Fibroblast of upper back skin (primary cell): ENCODE measurements around the gene AUTS2.

Experiments used
- DNase-seq: peaks from one replicate; pipeline ENCODE4 v3.0.0-alpha.2; 2013

The AUTS2 gene

DNA sequence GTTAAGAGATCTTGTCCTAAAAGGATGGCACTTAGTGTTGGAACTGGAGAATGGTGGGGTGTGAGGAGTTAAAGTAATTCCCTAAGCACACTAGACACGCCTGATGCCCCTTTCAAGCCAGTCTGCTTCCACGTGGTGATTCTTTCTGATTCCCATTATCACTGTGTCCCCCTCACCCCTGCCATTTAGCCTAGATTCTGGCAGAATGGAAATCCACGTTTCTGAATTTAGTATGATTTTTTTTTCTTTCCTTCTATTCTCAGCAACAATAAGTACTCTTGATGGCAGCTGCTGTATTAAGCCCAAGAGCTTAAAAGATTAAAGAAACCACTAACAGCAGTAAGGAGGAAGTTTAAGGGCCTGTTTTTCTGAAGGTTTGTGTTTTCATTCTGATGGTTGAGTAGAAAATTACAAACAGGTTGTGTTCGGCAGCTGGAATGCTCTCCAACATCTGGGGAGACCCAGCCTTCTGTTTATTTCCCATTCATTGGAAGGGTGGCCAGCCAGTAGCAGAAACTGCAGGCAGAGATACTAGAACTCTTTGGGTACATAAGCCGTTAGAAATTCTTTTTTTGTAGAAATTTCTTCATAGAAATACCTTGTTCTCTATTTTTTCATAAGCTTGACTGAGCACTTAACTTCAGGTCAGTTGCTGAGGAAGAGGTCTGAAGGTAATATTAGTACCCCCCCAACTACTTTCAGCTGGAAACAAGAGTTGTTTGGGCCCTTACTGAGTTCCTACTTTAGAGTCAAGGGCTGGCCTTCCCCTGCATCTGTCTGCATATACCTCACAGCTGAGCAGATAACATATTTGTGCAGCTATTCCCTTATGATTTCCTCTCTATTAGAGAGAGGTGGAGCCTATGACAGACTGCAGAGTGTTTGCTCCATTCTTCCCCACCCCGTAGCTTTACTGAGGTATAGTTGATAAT lies 355.1 kb downstream of the AUTS2 start:
- no peak for DNase-seq

DNA sequence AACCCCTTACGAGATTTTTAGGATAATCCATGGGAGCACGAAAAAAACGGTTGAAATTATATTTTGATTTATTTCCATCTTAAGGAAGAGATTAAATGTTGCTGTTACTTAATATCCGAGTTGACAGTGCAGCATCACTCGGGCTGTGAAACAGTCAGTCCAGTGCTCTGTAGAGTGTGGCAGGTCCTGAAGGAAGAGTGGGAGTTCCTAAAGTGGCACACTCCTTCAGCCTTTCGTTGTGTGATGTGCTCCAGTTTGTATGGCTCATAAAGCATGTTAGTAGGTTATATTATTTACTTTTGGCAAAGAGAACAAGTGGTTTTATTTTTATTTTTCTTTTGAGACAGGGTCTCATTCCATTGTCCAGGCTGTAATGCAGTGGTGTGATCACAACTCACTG lies 358.3 kb downstream of the AUTS2 start:
- no peak for DNase-seq

DNA sequence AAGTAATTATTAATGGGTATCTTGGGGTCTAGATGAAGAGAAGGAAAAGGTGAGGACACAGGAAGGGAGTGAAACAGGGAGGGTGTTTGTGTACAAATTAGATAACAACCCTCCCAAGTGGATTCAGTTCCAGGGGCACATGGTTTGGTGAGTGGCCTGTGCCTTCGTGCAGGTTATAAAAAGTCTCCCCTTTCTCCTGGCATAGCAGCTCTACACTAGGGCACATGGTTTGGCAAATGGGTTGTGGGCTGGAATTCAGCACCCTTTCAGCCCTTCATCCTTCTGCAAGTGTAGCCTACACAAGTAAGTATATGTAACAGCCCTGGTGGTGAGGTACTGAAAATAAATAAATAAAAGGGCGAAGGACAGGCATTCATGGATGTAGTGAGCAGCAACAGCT lies 359.4 kb downstream of the AUTS2 start:
- DNase-seq, result no peak

- peak; percentile 37 for DNase-seq
Observed at GRCh38 chr7:69959789-69960499, 361.7 kb downstream of the AUTS2 start.

GRCh38 chr7:69961436-69961835 lies 363.2 kb downstream of the AUTS2 start:
- no peak for DNase-seq

- peak; percentile 16 for DNase-seq
Observed at GRCh38 chr7:69962186-69963065, 364.2 kb downstream of the AUTS2 start.

GRCh38 chr7:69963393-69963792 lies 365.1 kb downstream of the AUTS2 start:
- DNase-seq, result no peak

DNA sequence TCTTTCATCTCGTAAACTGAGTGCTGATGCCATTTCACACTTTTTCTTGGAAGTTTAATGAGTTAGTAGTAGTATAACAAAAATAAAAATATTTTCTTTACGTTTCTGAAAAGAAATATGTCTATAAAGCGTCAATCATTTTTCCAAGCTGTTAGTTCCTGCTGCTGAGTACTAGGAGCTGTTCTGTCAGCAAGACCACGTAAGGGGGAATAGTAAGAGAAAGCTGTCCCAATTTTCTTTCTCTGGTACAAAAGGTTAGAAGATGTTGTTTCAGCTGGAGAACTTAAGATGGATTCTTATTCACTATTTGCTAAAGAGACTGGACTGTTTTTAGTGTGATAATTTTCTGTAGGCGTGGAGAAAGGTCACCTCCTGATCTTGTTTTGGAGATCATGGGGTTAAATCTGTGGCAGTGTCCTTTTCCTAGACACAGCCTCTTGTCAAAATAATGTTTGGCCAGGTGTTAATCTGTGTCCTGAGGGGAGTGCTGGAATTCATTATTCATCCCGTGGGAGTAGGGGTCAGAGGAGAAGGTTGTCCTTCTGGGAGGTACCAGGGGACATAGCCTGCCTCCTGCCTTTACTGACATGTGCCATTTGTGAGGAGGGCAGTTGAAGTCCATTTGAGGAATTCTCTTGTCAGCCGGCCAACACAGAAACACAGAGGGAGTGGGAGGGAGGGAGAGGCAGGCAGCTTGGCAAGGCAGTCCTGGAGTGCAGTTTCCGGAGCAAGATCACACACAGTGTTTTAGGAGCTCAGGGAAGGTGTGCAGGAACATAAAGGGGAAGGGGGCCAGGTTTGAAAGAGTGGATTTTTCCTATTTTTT lies 368.7 kb downstream of the AUTS2 start:
- DNase-seq, result peak; percentile 34

GRCh38 chr7:69967689-69968450 lies 369.6 kb downstream of the AUTS2 start:
- DNase-seq, result no peak

DNA sequence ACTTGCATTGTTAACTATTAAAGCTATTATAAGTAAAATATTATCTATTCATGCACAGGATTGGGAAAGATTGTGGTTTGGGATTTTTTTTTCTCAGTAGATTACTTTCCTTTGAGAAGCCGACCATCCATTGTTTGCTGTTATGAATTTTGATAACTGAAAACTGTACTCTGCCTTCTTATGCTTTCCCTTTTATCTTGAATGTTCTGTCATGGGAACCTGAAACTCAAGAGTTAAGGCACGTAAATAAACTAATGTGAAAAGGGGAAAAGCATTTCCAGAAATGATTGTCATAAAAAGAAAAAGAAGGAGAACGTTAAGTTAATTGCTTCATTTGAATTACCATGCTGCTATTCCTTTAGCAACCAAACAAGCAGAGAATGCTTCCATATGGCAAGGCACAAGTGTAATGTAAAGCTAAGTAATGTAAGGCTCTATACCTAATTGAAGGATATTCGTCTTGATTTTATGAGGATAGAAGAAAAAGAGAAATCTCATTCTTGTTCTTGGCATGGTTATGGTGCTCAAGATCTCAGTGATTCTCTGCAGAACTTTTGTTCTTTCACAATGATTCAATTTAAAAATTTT lies 370.8 kb downstream of the AUTS2 start:
- no peak for DNase-seq

DNA sequence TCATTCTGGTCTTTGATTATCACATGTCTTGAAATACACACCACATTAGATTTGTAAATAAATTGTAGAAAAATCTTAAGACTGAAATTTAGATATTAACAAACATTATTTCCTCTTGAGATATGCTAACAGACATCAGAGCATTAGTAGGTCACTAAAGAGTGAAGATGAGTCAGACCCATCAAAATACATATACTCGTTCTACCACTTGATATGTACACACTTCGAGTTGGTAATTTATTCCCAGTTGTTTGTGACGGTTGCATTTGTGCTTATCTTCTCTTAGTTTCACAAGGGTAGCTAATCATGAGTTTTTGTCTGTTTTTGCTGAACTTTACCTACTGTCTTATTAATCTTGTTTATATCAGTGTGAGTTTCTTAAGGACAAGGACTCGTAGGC lies 383.4 kb downstream of the AUTS2 start:
- no peak for DNase-seq

GRCh38 chr7:69982197-69982596 lies 383.9 kb downstream of the AUTS2 start:
- DNase-seq, result peak; percentile 72

DNA sequence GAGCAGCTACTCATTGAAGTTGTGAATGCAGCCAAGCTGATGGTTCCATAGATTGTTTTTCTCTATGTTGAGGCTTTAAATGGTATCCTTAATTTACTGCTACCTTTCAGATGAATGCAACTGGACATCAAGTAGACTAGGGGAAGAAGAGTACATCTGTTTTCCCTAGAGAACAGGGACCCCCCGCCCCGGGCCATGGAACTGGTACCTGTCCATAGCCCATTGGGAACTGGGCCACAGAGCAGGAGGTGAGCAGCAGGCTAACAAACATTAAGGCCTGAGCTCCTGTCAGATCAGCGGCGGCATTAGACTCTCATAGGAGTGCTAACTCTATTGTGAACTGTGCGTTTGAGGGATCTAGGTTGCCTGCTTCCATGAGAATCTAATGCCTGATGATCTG lies 391.3 kb downstream of the AUTS2 start:
- DNase-seq, result no peak

- no peak for DNase-seq
Observed at GRCh38 chr7:69992938-69993337, 394.7 kb downstream of the AUTS2 start.

DNA sequence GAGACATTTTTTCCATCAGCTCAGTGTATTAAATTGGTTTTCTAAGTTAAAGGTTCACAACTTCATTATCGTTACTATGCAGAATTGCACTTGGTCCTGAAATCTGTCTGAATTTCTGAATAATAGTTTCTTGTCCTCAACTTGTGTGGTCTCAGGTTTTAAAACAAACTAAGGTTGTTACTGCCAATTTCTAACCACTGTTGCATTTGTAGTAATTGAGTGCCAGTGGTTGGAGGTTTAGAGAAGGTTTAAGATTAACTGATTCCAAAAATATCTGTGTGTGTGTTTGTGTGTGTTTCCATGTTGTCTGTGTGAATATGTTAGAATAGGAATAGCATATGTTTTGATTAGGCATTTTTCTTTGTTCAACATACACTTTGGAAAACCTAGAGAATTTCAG lies 395.9 kb downstream of the AUTS2 start:
- no peak for DNase-seq

DNA sequence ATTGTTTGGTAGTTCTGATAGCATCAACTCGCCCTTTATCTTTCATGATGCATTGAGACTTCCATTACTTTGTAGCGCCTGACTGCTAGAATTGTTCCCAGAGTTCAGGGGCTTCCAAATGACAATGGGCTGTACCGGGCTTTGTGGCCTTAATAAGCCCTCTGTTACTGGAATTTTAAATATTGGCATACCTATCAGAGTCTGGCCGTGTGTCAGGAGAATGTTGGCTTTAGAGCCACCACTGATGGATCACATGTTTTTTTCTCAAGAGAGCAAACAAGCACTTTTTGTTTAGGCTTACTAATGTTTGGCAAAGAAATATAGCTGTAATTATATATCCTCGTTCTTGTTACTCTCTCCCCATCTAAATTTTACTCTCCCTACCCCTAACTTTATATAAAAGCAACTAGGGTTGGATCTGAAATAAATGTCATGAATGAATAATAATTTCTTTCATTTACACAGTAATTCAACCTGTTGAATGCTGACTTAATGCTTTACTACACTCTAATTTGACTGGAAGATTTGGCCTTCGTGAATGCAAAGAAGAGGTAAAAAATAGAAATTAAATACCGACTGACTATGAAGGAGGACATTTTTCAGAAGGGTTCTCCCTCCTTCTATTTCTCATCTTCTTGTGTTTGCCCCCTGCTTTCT lies 396.7 kb downstream of the AUTS2 start:
- no peak for DNase-seq

DNA sequence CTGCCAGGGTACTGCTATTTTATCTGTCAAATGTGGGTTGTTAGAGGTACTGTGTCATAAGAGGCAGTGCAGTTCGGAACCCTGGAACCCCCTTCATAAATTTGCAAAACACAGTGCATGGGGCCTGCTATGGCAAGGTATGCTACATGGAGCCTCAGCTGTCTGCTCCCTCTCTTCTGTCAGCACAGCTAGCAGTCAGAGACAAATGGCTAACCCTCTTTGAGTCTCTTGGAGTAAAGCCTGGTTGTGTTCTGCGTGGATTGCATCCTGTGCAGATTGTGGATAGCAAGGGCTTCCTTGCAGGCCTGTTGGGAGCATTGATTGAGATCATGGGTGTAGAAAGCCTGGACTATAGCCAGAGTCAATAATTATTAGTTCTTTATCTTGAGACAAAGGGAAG lies 397.8 kb downstream of the AUTS2 start:
- no peak for DNase-seq

GRCh38 chr7:70000737-70001348 lies 402.6 kb downstream of the AUTS2 start:
- DNase-seq, result no peak

- no peak for DNase-seq
Observed at GRCh38 chr7:70005480-70005879, 407.2 kb downstream of the AUTS2 start.

DNA sequence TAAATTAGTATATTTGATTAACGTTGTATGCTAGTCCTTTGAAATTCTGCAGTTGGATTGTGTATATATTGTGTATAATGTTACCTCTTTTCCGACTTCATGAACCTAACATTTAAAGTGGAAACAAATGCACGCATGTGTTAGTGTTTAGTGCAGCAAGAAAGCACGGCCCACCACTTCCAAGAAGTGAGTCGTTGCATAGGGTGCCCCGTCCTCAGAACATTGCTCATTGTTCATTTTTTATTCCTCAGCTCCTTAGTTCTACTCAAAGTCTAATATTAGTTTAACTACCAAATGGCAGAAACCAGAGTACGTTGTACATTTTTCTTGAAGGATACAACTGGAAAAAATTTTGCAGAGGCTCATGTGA lies 407.6 kb downstream of the AUTS2 start:
- peak; percentile 30 for DNase-seq
